ENCODE results near the gene DLGAP1. TPM values are rescaled to one million over a fixed set of nuclear protein-coding genes. Genes with fewer than 3 reads are reported as not detected.

DLGAP1 gene
- polyA plus RNA-seq, 1 of the 3 experiments (the other 2 are of a cell fraction): not detected

DNA sequence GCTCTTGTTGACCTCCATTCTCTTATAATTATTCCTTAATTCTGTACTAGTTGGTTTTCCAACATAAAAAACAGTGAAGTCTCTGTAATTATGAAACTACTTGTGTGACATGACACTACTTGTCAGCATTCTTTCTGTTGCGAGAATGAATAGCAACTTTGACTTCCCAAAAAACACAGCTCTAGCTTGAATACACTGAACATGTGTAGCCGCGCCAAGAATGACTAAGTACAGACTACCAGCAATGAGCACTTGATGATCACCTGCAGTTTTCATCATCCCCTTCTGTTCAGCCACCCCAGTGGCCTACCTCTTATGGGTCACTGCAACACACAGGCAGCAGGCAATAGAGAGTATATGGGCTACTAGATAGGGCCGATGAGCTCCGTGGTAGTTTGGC, 775.9 kb downstream of the DLGAP1 start:
- Histone ChIP-seq H3K4me2 (no peak overlapping the region), H2AFZ (ENCODE audit: low read depth) (no peak overlapping the region), H3K9ac (no peak overlapping the region), H4K20me1 (ENCODE audit: insufficient read depth) (no peaks in the 10 kb centered on the region), H3F3A (replicated peaks; ENCODE audit: insufficient read depth) (peaks cover 4% of the 10 kb centered on the region), H3K36me3 (replicated peaks in 1 of 2; ENCODE audit: control insufficient read depth in 1 of 2, insufficient read depth in 2 of 2, low read length in 1 of 2) (no peaks in the 10 kb centered on the region), H3K4me3 (ENCODE audit: low read depth in 2 of 2, low read length in 1 of 2) (no peak overlapping the region), H3K4me1 (ENCODE audit: control insufficient read depth in 1 of 2, insufficient read depth in 2 of 2, low read depth in 1 of 2, low read length in 1 of 2) (no peaks in the 10 kb centered on the region), H3K9me2 (no peaks in the 10 kb centered on the region), H3K79me2 (ENCODE audit: insufficient read depth) (no peaks in the 10 kb centered on the region), H3K27me3 (ENCODE audit: insufficient read depth) (no peaks in the 10 kb centered on the region), H3K27ac (ENCODE audit: low read depth in 2 of 2, low read length in 1 of 2) (no peak overlapping the region), H3K9me3 (no peaks in the 10 kb centered on the region)
- TF ChIP-seq NFIC (IDR thresholded peaks at IDR 0.05; ENCODE audit: borderline replicate concordance) (no peak), NRF1 (IDR thresholded peaks at IDR 0.05; ENCODE audit: low read depth, low read length) (no peak), JUND (IDR thresholded peaks at IDR 0.05) (no peak), MEF2A (IDR thresholded peaks at IDR 0.05; ENCODE audit: borderline replicate concordance, low read depth) (no peak), GATA2 (CRISPR knock-in tag; IDR thresholded peaks at IDR 0.05) (no peak), FOXJ3 (CRISPR knock-in tag; IDR thresholded peaks at IDR 0.05) (no peak), YY1 (IDR thresholded peaks at IDR 0.05; ENCODE audit: low read depth) (no peak), GABPA (IDR thresholded peaks at IDR 0.05; ENCODE audit: low read depth) (no peak), MAX (IDR thresholded peaks at IDR 0.05; ENCODE audit: low read depth) (no peak), RXRA (IDR thresholded peaks at IDR 0.05; ENCODE audit: borderline replicate concordance, low read depth) (no peak), EP300 (IDR thresholded peaks at IDR 0.05; ENCODE audit: borderline replicate concordance in 1 of 2, low read depth in 1 of 2, low read length in 1 of 2) (no peak), REST (IDR thresholded peaks at IDR 0.05; ENCODE audit: low read depth, low read length) (no peak), RAD21 (IDR thresholded peaks at IDR 0.05; ENCODE audit: low read length) (no peak)
- TF ChIP-seq, protein P1, sequence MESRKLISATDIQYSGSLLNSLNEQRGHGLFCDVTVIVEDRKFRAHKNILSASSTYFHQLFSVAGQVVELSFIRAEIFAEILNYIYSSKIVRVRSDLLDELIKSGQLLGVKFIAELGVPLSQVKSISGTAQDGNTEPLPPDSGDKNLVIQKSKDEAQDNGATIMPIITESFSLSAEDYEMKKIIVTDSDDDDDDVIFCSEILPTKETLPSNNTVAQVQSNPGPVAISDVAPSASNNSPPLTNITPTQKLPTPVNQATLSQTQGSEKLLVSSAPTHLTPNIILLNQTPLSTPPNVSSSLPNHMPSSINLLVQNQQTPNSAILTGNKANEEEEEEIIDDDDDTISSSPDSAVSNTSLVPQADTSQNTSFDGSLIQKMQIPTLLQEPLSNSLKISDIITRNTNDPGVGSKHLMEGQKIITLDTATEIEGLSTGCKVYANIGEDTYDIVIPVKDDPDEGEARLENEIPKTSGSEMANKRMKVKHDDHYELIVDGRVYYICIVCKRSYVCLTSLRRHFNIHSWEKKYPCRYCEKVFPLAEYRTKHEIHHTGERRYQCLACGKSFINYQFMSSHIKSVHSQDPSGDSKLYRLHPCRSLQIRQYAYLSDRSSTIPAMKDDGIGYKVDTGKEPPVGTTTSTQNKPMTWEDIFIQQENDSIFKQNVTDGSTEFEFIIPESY (IDR thresholded peaks at IDR 0.05; ENCODE audit: borderline replicate concordance, low read depth): no peak
- ChIA-PET POLR2A (no interaction called here), CTCF (interaction anchor here (0.7 to 6.8 kb wide), 4 partner anchors 13 to 397 kb away, joined by 3 to 43 read pairs (median 4); no protein-coding TSS in a partner anchor)
- DNase-seq: no peak
- 94% methylated on average over 5 of the region's 5 CpGs for WGBS (ENCODE audit: low lambda C conversion rate)
